Adrenal gland (tissue), 12 donors: ENCODE data around the gene DGCR8. TPM values are rescaled to one million over a fixed set of nuclear protein-coding genes. Genes with fewer than 3 reads are reported as not detected.

Experiments
- DNase-seq, 7 donors: peaks; one replicate each; pipeline ENCODE4 v3.0.0-alpha.2; 2019 to 2020
- H3K27ac ChIP-seq, 5 donors: fragments of 200-600 bp; sonication (generic) in 4 of 5; 1 replicate in 3 of 5; 2 replicates in 2 of 5; pipeline versions ENCODE4 v1.5.1 to v1.8.0; 2016 to 2020; ENCODE audit warnings: mild to moderate bottlenecking in 1 of 5
- H3K27me3 ChIP-seq: fragments of 200-600 bp; 2 replicates; pipeline ENCODE4 v1.8.0; 2021
- H3K36me3 ChIP-seq, 2 donors: fragments of 200-600 bp; replicated peaks in 1 of 2; 1 replicate in 1 of 2; 2 replicates in 1 of 2; pipeline versions ENCODE4 v1.5.1 to v1.8.0; 2018 to 2022
- H3K4me1 ChIP-seq, 2 donors: fragments of 200-600 bp; replicated peaks in 1 of 2; 1 replicate in 1 of 2; 2 replicates in 1 of 2; pipeline versions ENCODE4 v1.5.1 to v1.8.0; 2018 to 2021
- H3K4me3 ChIP-seq, 4 donors: fragments of 200-600 bp; sonication (generic) in 3 of 4; one replicate each; pipeline ENCODE4 v1.5.1; 2016 to 2018
- H3K9me3 ChIP-seq, 3 donors: fragments of 200-600 bp; sonication (generic) in 1 of 3; replicated peaks in 1 of 3; 1 replicate in 2 of 3; 2 replicates in 1 of 3; pipeline versions ENCODE4 v1.5.1 to v1.8.0; 2016 to 2021
- POLR2A ChIP-seq, 2 donors: fragments of 450-650 bp; IDR thresholded peaks; one replicate each; pipeline ENCODE4 v1.6.1; 2017; ENCODE audit warnings: antibody characterized with exemption in 2 of 2, mild to moderate bottlenecking in 2 of 2, moderate library complexity in 1 of 2
- WGBS, 4 donors: extraction: QIAGEN DNeasy Blood & Tissue Kit in 2 of 4; methylation state at CpG; one replicate each; pipeline versions ENCODE4 v1.1.5 to v1.1.7; 2013 to 2017; 5-methylcytosine and 5-hydroxymethylcytosine counted together
- intact Hi-C, 2 donors: fragments of 100-400 bp; cut with DNase I; formaldehyde crosslinking; loops; one replicate each; pipeline versions ENCODE4 v1.14.1 to v1.15.0; 2022 to 2023
- polyA plus RNA-seq, 3 donors: library from polyadenylated mRNA; stranded (reverse); fragments of 200-250 nt in 2 of 3; fragments of 350-450 nt in 1 of 3; fragmentation: Illumina TruSeq in 1 of 3; extraction: RNeasy Lipid Tissue Mini Kit (QIAGEN cat#74804) in 1 of 3; gene quantifications; one replicate each; pipeline ENCODE4 v1.2.3, GENCODE V29; 2013 to 2014
- total RNA-seq, 9 donors: library from RNA; depleted of rRNA in 4 of 9; stranded (reverse); fragments of >200 nt in 4 of 9; fragments of 120-200 nt in 1 of 9; fragmentation: NEBNext Ultra II Directional in 1 of 9; extraction: Animal tissue kit (Norgen Biotek cat#: 25700) in 1 of 9; gene quantifications; one replicate each; pipeline versions ENCODE4 v1.1.0 to v1.2.4, GENCODE V29; 2013 to 2023
- TF ChIP-seq, protein P1 (sequence below), 6 experiments: fragments of 450-650 bp in 4 of 6; fragments of 200-600 bp in 2 of 6; sonication (generic) in 1 of 6; IDR thresholded peaks; 1 replicate in 5 of 6; 2 replicates in 1 of 6; pipeline versions ENCODE4 v1.5.1 to v1.8.0; 2016 to 2021; ENCODE audit warnings: antibody characterized with exemption in 6 of 6, mild to moderate bottlenecking in 2 of 6, moderate library complexity in 1 of 6
- donor health status: healthy with polysubstance abuse.
- donor health status: Bipolar disorder and iron deficiency.
- donor health status: DM: yes; HTN: yes; CAD: no.
- donor health status: DM: no; HTN: no; CAD: no.
- donor health status: DM: no; HTN: no; CAD: no.
- donor health status: DM: yes; HTN: yes; CAD: no.

The DGCR8 gene
- total and polyA plus RNA-seq, 12 donors = 7.2 to 32.2 (median 22.4) TPM

DNA sequence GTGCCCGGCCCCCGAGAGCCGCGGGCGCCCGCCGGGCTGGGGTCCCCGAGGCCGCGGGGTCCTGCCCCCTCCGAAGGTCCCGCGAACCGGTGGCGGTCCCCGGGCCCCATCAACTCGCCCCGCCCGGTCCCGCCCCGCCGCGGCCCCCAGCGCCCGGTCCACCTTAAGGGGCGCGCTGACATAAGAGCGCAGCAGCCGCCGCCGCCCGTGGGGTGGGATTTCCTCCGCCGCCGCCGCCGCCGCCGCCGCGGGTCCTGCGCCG is 51.5 kb downstream of the DGCR8 start, which contains the start of gene ZDHHC8:
Gene ZDHHC8 (plus strand): TSS at position 208 of the 262 bp plus-strand sequence. CDS start 144 bp downstream, outside the sequence.
- no peak for TF ChIP-seq POLR2A (IDR thresholded peaks at IDR 0.05)
- TF ChIP-seq, protein P1, sequence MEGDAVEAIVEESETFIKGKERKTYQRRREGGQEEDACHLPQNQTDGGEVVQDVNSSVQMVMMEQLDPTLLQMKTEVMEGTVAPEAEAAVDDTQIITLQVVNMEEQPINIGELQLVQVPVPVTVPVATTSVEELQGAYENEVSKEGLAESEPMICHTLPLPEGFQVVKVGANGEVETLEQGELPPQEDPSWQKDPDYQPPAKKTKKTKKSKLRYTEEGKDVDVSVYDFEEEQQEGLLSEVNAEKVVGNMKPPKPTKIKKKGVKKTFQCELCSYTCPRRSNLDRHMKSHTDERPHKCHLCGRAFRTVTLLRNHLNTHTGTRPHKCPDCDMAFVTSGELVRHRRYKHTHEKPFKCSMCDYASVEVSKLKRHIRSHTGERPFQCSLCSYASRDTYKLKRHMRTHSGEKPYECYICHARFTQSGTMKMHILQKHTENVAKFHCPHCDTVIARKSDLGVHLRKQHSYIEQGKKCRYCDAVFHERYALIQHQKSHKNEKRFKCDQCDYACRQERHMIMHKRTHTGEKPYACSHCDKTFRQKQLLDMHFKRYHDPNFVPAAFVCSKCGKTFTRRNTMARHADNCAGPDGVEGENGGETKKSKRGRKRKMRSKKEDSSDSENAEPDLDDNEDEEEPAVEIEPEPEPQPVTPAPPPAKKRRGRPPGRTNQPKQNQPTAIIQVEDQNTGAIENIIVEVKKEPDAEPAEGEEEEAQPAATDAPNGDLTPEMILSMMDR (IDR thresholded peaks at IDR 0.05) = no peak
- intact Hi-C loops = loop anchor here in 1 of 2 donors (5.0 kb wide), 1 partner anchor 159 kb away; no protein-coding TSS in a partner anchor
- peak in 1 of 7 donors; percentile 30 for DNase-seq
- peak within 1 kb of the TSS; percentile 40 to 100 (median 60) for H3K4me3 ChIP-seq
- peaks cover 10 to 35% of the 10 kb centered on the region in 2 donors for H3K4me1 ChIP-seq
- 0 to 1% methylated on average over 18 to 43 of the region's 43 CpGs; no CpG with 5 or more reads in 2 of the 4 donors for WGBS, 4 donors
- peaks cover 0 to 2% of the 10 kb centered on the region in 2 donors for H3K36me3 ChIP-seq
- H3K27me3 ChIP-seq = no peaks in the 10 kb centered on the region
- peak within 1 kb of the TSS in 4 of 5 donors; percentile 81 to 97 (median 86) for H3K27ac ChIP-seq
- no peaks in the 10 kb centered on the region for H3K9me3 ChIP-seq

DNA sequence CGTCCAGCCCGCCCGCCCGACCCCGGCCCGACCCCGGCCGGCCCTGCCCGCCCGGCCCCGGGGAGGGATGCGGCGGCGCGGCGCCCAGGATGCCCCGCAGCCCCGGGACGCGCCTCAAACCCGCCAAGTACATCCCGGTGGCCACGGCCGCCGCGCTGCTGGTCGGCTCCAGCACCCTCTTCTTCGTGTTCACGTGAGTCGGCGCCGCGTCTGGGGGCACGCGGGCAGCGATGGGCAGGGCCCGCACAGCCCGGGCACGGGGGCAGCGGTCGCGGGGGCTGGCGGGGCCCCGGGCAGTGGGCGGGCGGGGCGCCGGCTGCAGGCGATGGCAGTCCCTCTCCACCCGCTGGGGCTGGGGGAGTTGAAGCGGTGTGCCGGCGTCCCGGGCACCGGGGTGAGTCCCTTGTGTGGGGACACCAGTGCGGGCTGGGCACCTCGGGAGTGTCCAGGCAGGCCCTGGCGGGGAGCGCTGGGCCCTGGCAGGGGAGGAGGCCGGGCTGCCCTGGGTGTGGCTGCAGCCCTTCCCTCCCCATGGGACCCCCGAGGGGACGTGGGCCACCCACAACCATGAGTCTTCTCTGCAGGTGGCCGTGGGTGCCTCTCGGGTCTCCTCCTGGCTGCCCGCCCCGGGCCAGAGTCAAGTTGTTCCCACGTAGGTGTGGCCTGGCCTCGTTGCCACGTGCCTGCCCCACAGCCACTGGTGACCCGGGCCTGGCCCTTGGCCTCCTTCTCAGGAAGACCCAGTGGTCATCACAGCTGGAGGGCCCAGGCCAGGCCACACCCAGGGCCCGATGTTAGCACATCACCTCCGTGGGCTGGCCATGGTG is 52.0 kb downstream of the DGCR8 start:
- peak in 6 of 7 donors; percentile 41 to 71 (median 60) for DNase-seq
- intact Hi-C loops = loop anchor here in 1 of 2 donors (5.0 kb wide), 1 partner anchor 160 kb away; no protein-coding TSS in a partner anchor
- 1 to 10% (median 1%) methylated on average over 3 to 71 of the region's 72 CpGs; no CpG with 5 or more reads in 1 of the 4 donors for WGBS, 4 donors
- Histone ChIP-seq H3K27me3 (no peaks in the 10 kb centered on the region), H3K4me1 (peaks cover 15 to 40% of the 10 kb centered on the region in 2 donors), H3K4me3 (peak overlapping the region in 3 of 4 donors; percentile 25 to 100 (median 69)), H3K36me3 (no peaks in the 10 kb centered on the region), H3K27ac (peak overlapping the region in 3 of 5 donors; percentile 59 to 97 (median 66)), H3K9me3 (no peaks in the 10 kb centered on the region)
- TF ChIP-seq, protein P1 (IDR thresholded peaks at IDR 0.05) = no peak
- TF ChIP-seq POLR2A (IDR thresholded peaks at IDR 0.05) = no peak

DNA sequence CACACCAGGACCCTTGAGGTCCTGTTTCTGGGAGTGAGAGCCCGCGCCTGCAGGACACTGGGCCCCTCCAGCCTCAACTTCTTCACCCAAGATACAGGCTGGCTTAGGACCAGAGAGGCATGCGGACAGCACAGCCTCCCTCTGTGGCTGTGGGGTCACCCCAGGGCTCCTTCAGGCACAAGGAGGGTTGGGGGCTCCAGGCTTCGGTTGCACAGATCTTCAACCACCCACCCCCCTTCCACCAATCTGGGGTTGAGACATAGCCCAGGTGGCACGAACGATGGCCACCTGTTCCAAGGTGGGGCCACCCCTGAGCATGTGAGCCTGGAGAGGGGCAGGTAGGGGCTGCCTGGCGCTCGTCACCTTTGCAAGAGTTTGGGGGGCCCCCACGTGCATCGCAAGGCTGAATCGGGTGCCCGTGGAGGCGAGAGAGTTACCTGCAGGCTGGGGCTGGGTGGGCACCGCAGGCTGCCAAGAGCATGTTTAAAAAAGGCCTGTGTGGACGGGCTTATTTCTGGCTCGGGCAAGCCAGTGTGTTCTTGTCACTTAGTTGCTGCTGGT is 52.7 kb downstream of the DGCR8 start:
- H3K4me3 ChIP-seq = peak overlapping the region in 2 of 4 donors; percentile 69 to 100
- peak overlapping the region in 2 of 5 donors; percentile 59 to 66 for H3K27ac ChIP-seq
- no peaks in the 10 kb centered on the region for H3K36me3 ChIP-seq
- no peak for TF ChIP-seq POLR2A (IDR thresholded peaks at IDR 0.05)
- TF ChIP-seq, protein P1 (IDR thresholded peaks at IDR 0.05) = no peak
- H3K27me3 ChIP-seq = no peaks in the 10 kb centered on the region
- no peak for DNase-seq
- intact Hi-C loops = loop anchor here in 1 of 2 donors (5.0 kb wide), 1 partner anchor 160 kb away; no protein-coding TSS in a partner anchor
- no peaks in the 10 kb centered on the region for H3K9me3 ChIP-seq
- H3K4me1 ChIP-seq = peaks cover 17 to 47% of the 10 kb centered on the region in 2 donors
- 61 to 84% (median 67%) methylated on average over 8 to 16 of the region's 16 CpGs for WGBS, 4 donors

DNA sequence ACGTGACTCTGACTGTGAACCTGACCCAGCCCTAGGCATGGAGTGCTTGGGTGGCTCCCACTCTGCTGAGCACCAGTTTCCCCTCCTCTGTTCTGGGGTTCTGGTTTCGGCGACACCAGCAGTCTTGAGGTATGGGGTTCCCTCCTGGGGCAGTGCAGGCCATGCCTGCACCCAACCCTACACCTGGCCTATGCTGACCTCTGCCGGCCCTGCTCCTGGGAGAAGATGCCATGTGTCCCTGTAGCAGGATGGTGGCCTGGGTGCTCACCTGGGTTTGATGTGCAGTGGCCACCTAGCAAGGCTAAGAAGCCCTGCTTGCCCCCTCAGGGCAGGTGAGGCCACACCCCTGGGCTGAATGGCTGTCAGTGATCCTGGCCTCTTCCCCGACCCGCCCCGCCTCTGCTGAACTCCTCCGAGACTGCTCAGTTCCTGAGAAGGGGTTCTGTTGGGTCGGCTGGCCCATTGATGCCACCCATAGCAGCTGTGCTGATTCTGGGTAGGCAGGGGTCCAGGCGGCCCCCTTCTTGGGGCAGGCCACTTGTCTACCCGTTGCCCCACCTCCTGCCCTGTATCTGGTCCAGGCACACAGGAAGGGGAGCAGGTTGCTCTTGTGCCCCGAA is 54.0 kb downstream of the DGCR8 start:
- Histone ChIP-seq H3K27me3 (no peaks in the 10 kb centered on the region), H3K4me1 (peaks cover 17 to 54% of the 10 kb centered on the region in 2 donors), H3K36me3 (no peaks in the 10 kb centered on the region), H3K9me3 (no peaks in the 10 kb centered on the region), H3K27ac (no peak overlapping the region), H3K4me3 (no peak overlapping the region)
- 75 to 85% (median 80%) methylated on average over 6 to 12 of the region's 12 CpGs for WGBS, 4 donors
- no peak for DNase-seq
- intact Hi-C loops = loop anchor here in 1 of 2 donors (5.0 kb wide), 1 partner anchor 162 kb away; no protein-coding TSS in a partner anchor
- no peak for TF ChIP-seq POLR2A (IDR thresholded peaks at IDR 0.05)
- TF ChIP-seq, protein P1 (IDR thresholded peaks at IDR 0.05) = no peak
